Measurements from ENCODE around the gene PASD1.

GRCh38 chrX:151552743-151553142 is 10.7 kb upstream of the PASD1 start:
- TF ChIP-seq CTCF (IDR thresholded peaks at IDR 0.05) (no peak), MXI1 (IDR thresholded peaks at IDR 0.05; ENCODE audit: low read depth, low read length) (no peak), FOXM1 (IDR thresholded peaks at IDR 0.05; ENCODE audit: low read depth) (no peak), POLR2AphosphoS5 (IDR thresholded peaks at IDR 0.05; ENCODE audit: low read depth, low read length) (no peak), JUND (IDR thresholded peaks at IDR 0.05) (no peak), MAX (IDR thresholded peaks at IDR 0.05; ENCODE audit: low read depth) (no peak)

Data from SK-N-SH (cell line).